NCI-H187 treated with DMSO at 0.1 percent for 48 hours (cell line): ENCODE results near the gene TEN1.
"Not testable (repeated sequence)": the region's sequence is repeated elsewhere in the genome, so short reads cannot be mapped to it uniquely, and the experiment has no call there.

ENCODE experiments used
- DNase-seq: peaks from one replicate; lab custom pipeline; 2025; lab: John Stamatoyannopoulos, UW

The TEN1 gene

GRCh38 chr17:75978938-75979704 is at the start of gene TEN1, which contains the start of gene ACOX1:
Gene TEN1 (plus strand): TSS chr17:75979240. CDS start chr17:75986193, 6,953 bp downstream.
Gene ACOX1 (minus strand): TSS chr17:75979166. CDS start chr17:75979073, 93 bp downstream.
- DNase-seq: peak; percentile 78

- DNase-seq: no peak
These were observed 48.0 kb upstream of the TEN1 start for GRCh38 chr17:75931062-75931461.

GRCh38 chr17:75932852-75933251 is 46.2 kb upstream of the TEN1 start:
- no peak for DNase-seq

- DNase-seq: no peak
These were observed 45.2 kb upstream of the TEN1 start for GRCh38 chr17:75933808-75934207.

- DNase-seq: no peak
These were observed 41.4 kb upstream of the TEN1 start for GRCh38 chr17:75937652-75938051.

- peak; percentile 74 for DNase-seq
These were observed 38.2 kb upstream of the TEN1 start, which contains the start of gene FBF1 for GRCh38 chr17:75940727-75941441. Gene FBF1 (minus strand): TSS chr17:75941042. CDS start chr17:75938149, 2,893 bp downstream.

- DNase-seq: no peak
These were observed 37.6 kb upstream of the TEN1 start for GRCh38 chr17:75941442-75941819.

- DNase-seq: no peak
These were observed 36.6 kb upstream of the TEN1 start for GRCh38 chr17:75942473-75942872.

GRCh38 chr17:75943491-75943890 is 35.5 kb upstream of the TEN1 start:
- DNase-seq: no peak

GRCh38 chr17:75945211-75945610 is 33.8 kb upstream of the TEN1 start:
- DNase-seq: no peak

- no peak for DNase-seq
These were observed 28.6 kb upstream of the TEN1 start for GRCh38 chr17:75950421-75950820.

- no peak for DNase-seq
These were observed 28.0 kb upstream of the TEN1 start for GRCh38 chr17:75950855-75951554.

GRCh38 chr17:75959051-75959838 is 19.8 kb upstream of the TEN1 start:
- no peak for DNase-seq

- no peak for DNase-seq
These were observed 19.1 kb upstream of the TEN1 start for GRCh38 chr17:75959839-75960511.

- DNase-seq: no peak
These were observed 13.6 kb upstream of the TEN1 start for GRCh38 chr17:75965468-75965867.

GRCh38 chr17:75969044-75969443 is 10.0 kb upstream of the TEN1 start:
- DNase-seq: not testable (repeated sequence)

- DNase-seq: no peak
These were observed 9.0 kb upstream of the TEN1 start for GRCh38 chr17:75970011-75970523.

- no peak for DNase-seq
These were observed 8.4 kb upstream of the TEN1 start for GRCh38 chr17:75970626-75971025.

- DNase-seq: not testable (repeated sequence)
These were observed 3.9 kb upstream of the TEN1 start for GRCh38 chr17:75975187-75975586.

- DNase-seq: no peak
These were observed 3.3 kb upstream of the TEN1 start for GRCh38 chr17:75975757-75976174.
